GM12878 (cell line): ENCODE measurements around the gene TROAP. TPM values are rescaled to one million over a fixed set of nuclear protein-coding genes. Genes with fewer than 3 reads are reported as not detected.

Experiments used
- ATAC-seq: fragments of 200-7000 bp; cut with Tn5 transposase; 3 replicates; pipeline ENCODE4 v1.9.1; 2020; ENCODE audit warnings: mild to moderate bottlenecking, moderate library complexity
- BruUV-seq: library from RNA; stranded (reverse); fragments of 400-500 nt; replicated peaks from 2 replicates; lab custom pipeline; 2021; lab: Mats Ljungman, UMichigan
- CTCF ChIA-PET: fragments of 300-600 bp; sonication (Branson Sonifier 250); formaldehyde crosslinking; extraction: SDS; loops from one replicate; lab custom pipeline; 2021; ENCODE audit warnings: inconsistent platforms; lab: Yijun Ruan, JAX
- POLR2A ChIA-PET: fragments of 350-600 bp; formaldehyde crosslinking; extraction: SDS; loops from one replicate; lab custom pipeline; 2021; ENCODE audit warnings: inconsistent platforms; lab: Charles Lee
- RAD21 ChIA-PET: fragments of 300-600 bp; sonication (Branson Sonifier 250); formaldehyde crosslinking; loops from one replicate; lab custom pipeline; 2023; ENCODE audit warnings: antibody characterized with exemption; ENCODE audit not compliant: unreplicated experiment; lab: Charles Lee
- SMC1A ChIA-PET: fragments of 300-600 bp; sonication (Branson Sonifier 250); formaldehyde crosslinking; loops from one replicate; lab custom pipeline; 2023; ENCODE audit not compliant: unreplicated experiment, uncharacterized antibody; lab: Charles Lee
- DNase-seq: peaks from one replicate; pipeline ENCODE4 v3.0.0-alpha.2; 2011; ENCODE audit warnings: low read depth, low spot score
- FAIRE-seq: peaks from 3 replicates; lab custom pipeline; 2011; peaks lifted over from hg19 to GRCh38; lab: Jason Lieb, UNC
- H2AFZ ChIP-seq: 2 replicates; pipeline ENCODE4 v1.6.0; 2011; ENCODE audit warnings: low read depth, low read length, control low read depth; ENCODE audit not compliant: control insufficient read depth
- H3K27ac ChIP-seq: 2 replicates; pipeline ENCODE4 v1.5.1; 2011; ENCODE audit warnings: control low read depth; ENCODE audit not compliant: control insufficient read depth, insufficient read depth
- H3K27me3 ChIP-seq, 2 experiments: replicated peaks in 1 of 2; 2 replicates each; pipeline versions ENCODE4 v1.6.0 to v1.6.1; 2011; ENCODE audit warnings: low read length in 1 of 2; ENCODE audit not compliant: control insufficient read depth in 2 of 2, insufficient read depth in 2 of 2
- H3K36me3 ChIP-seq, 2 experiments: 2 replicates each; pipeline ENCODE4 v1.5.1; 2011; ENCODE audit warnings: low read length in 1 of 2; ENCODE audit not compliant: control insufficient read depth in 2 of 2, insufficient read depth in 2 of 2
- H3K4me1 ChIP-seq: 2 replicates; pipeline ENCODE4 v1.6.1; 2011; ENCODE audit warnings: mild to moderate bottlenecking, low read length, moderate library complexity, mixed read lengths; ENCODE audit not compliant: control insufficient read depth, insufficient read depth
- H3K4me2 ChIP-seq: 2 replicates; pipeline ENCODE4 v1.6.0; 2011; ENCODE audit warnings: control low read depth; ENCODE audit not compliant: control insufficient read depth, insufficient read depth
- H3K4me3 ChIP-seq: fragments of 200-600 bp; sonication (generic); 2 replicates; pipeline ENCODE4 v1.5.1; 2016
- H3K79me2 ChIP-seq: 2 replicates; pipeline ENCODE4 v1.6.0; 2011; ENCODE audit warnings: low read length; ENCODE audit not compliant: control insufficient read depth, insufficient read depth
- H3K9ac ChIP-seq: 2 replicates; pipeline ENCODE4 v1.8.0; 2011; ENCODE audit warnings: low read length, control low read depth, mixed read lengths; ENCODE audit not compliant: control insufficient read depth, insufficient read depth
- H3K9me3 ChIP-seq: replicated peaks from 3 replicates; pipeline ENCODE4 v1.5.1; 2011; ENCODE audit warnings: mild to moderate bottlenecking, low read length; ENCODE audit not compliant: control insufficient read depth, insufficient read depth
- H4K20me1 ChIP-seq: 2 replicates; pipeline ENCODE4 v1.6.0; 2011; ENCODE audit not compliant: control insufficient read depth, insufficient read depth
- ATF2 ChIP-seq: IDR thresholded peaks from 2 replicates; pipeline ENCODE4 v1.6.1; 2012; ENCODE audit warnings: low read length, inconsistent platforms
- CHD2 ChIP-seq: IDR thresholded peaks from 2 replicates; pipeline ENCODE4 v1.6.1; 2011; ENCODE audit warnings: low read depth, low read length, improper control_type of control experiment, borderline replicate concordance
- DPF2 ChIP-seq: fragments of 450-650 bp; IDR thresholded peaks from 2 replicates; pipeline ENCODE4 v1.6.1; 2017; ENCODE audit warnings: mild to moderate bottlenecking
- EP300 ChIP-seq, 2 experiments: fragments of 150-350 bp in 1 of 2; IDR thresholded peaks; 2 replicates each; pipeline ENCODE4 v1.6.1; 2011 to 2012; ENCODE audit warnings: low read depth in 2 of 2, low read length in 2 of 2, borderline replicate concordance in 1 of 2, improper control_type of control experiment in 1 of 2, inconsistent platforms in 1 of 2; ENCODE audit not compliant: control insufficient read depth in 1 of 2
- GABPA ChIP-seq: IDR thresholded peaks from 2 replicates; pipeline ENCODE4 v1.6.1; 2014; ENCODE audit warnings: antibody characterized with exemption, low read depth, mild to moderate bottlenecking, inconsistent platforms
- GATAD2B ChIP-seq: fragments of 450-650 bp; conservative IDR thresholded peaks from 2 replicates; pipeline ENCODE4 v1.6.1; 2017; ENCODE audit warnings: low read depth, mild to moderate bottlenecking, moderate library complexity
- LARP7 ChIP-seq: fragments of 450-650 bp; IDR thresholded peaks from 2 replicates; pipeline ENCODE4 v1.6.1; 2017; ENCODE audit warnings: mild to moderate bottlenecking
- MEF2B ChIP-seq: fragments of 450-650 bp; IDR thresholded peaks from 2 replicates; pipeline ENCODE4 v1.6.1; 2018; ENCODE audit warnings: mild to moderate bottlenecking, moderate library complexity; ENCODE audit not compliant: partially characterized antibody, poor library complexity, severe bottlenecking
- RELB ChIP-seq: fragments of 450-650 bp; IDR thresholded peaks from 2 replicates; pipeline ENCODE4 v1.6.1; 2017; ENCODE audit warnings: low read depth, mild to moderate bottlenecking, moderate library complexity
- SKIL ChIP-seq: fragments of 450-650 bp; IDR thresholded peaks from 2 replicates; pipeline ENCODE4 v1.6.1; 2017; ENCODE audit warnings: mild to moderate bottlenecking, low read depth, inconsistent platforms; ENCODE audit not compliant: poor library complexity, severe bottlenecking
- ZBED1 ChIP-seq: IDR thresholded peaks from 2 replicates; pipeline ENCODE4 v1.6.1; 2016; ENCODE audit warnings: borderline replicate concordance
- ZBTB11 ChIP-seq: fragments of 450-650 bp; formaldehyde crosslinking; IDR thresholded peaks from 2 replicates; pipeline ENCODE4 v1.5.0; 2022; ENCODE audit warnings: mild to moderate bottlenecking, missing genetic modification characterization
- ZNF207 ChIP-seq: fragments of 450-650 bp; IDR thresholded peaks from 2 replicates; pipeline ENCODE4 v1.6.1; 2014; ENCODE audit warnings: antibody characterized with exemption, mild to moderate bottlenecking, borderline replicate concordance
- WGBS: methylation state at CpG from one replicate; pipeline ENCODE4 v1.1.6; 2016; ENCODE audit warnings: low lambda C conversion rate; ENCODE audit not compliant: insufficient replicate concordance, insufficient coverage; ENCODE audit errors: missing lambda C conversion rate; 5-methylcytosine and 5-hydroxymethylcytosine counted together
- in situ Hi-C: fragments of 300-500 bp; cut with MboI; formaldehyde crosslinking; loops from 9 replicates; pipeline ENCODE4 v1.14.3; 2018; ENCODE audit warnings: mixed read lengths
- intact Hi-C: fragments of 100-400 bp; cut with micrococcal nuclease; formaldehyde crosslinking; loops from one replicate; pipeline ENCODE4 v1.14.2; 2022; ENCODE audit not compliant: unreplicated experiment
- polyA plus RNA-seq, 11 experiments: library from polyadenylated mRNA; depleted of rRNA in 4 of 11; unstranded in 6 of 11; stranded (reverse) in 5 of 11; fragments of >200 nt; fragmentation: Nextera tagmentation in 4 of 11; fragmentation: Illumina TruSeq in 1 of 11; extraction: Ambion mirVana in 4 of 11; extraction: Trizol in 1 of 11; gene quantifications; 1 replicate in 1 of 11; 2 replicates in 10 of 11; pipeline versions ENCODE4 v1.2.1 to v1.2.3, GENCODE V29; 2011 to 2016; ENCODE audit warnings: inconsistent platforms in 2 of 11, missing spikeins in 2 of 11, low read depth in 1 of 11
- total RNA-seq, 4 experiments: library from RNA; depleted of rRNA in 3 of 4; stranded (reverse); fragments of >200 nt in 3 of 4; fragmentation: Illumina TruSeq in 1 of 4; extraction: Trizol in 1 of 4; gene quantifications; 2 replicates each; pipeline versions ENCODE4 v1.2.1 to v1.2.3, GENCODE V29; 2013 to 2021

The TROAP gene
- total and polyA plus RNA-seq, 10 of the 15 experiments (the other 5 are each of a cell fraction or from before 2014, with no cell fraction given), result 26.8 to 93.7 (median 52.6) TPM

- TF ChIP-seq ZNF207, result no peak
- TF ChIP-seq SKIL, result no peak
Observed at GRCh38 chr12:49349266-49349665, 26.2 kb downstream of the TROAP start (continued).

- Histone ChIP-seq H2AFZ (no peak overlapping the region), H3K4me2 (no peak overlapping the region), H3K27me3 (peaks cover 1 to 3% of the 10 kb centered on the region in 2 experiments; a peak in 2 of 4 replicates), H3K27ac (no peak overlapping the region), H3K4me1 (peaks cover 6% of the 10 kb centered on the region), H3K9ac (no peak overlapping the region), H3K9me3 (no peaks in the 10 kb centered on the region), H4K20me1 (no peaks in the 10 kb centered on the region), H3K36me3 (no peaks in the 10 kb centered on the region), H3K4me3 (no peak overlapping the region), H3K79me2 (no peaks in the 10 kb centered on the region)
- DNase-seq, result no peak
- POLR2A ChIA-PET, result interaction anchor here (0.6 kb wide), 1 partner anchor 9 kb away, joined by 6 read pairs; no protein-coding TSS in a partner anchor
- SMC1A ChIA-PET, result interaction anchor here (1.6 to 25.7 kb wide), 4 partner anchors 21 to 228 kb away, joined by 4 to 740 read pairs (median 9); no protein-coding TSS in a partner anchor
- ATAC-seq, result no peak
- BruUV-seq, result no TSS peak
- intact Hi-C loops, result no loop called here
- in situ Hi-C loops, result no loop called here
- no peak for FAIRE-seq
- 48% methylated on average over 2 of the region's 2 CpGs for WGBS
- CTCF ChIA-PET, result interaction anchor here (0.9 to 9.5 kb wide), 7 partner anchors 10 to 270 kb away, joined by 4 to 231 read pairs (median 5); partner anchors contain the start of gene PRPH
- RAD21 ChIA-PET, result interaction anchor here (0.6 to 1.1 kb wide), 2 partner anchors 157 to 173 kb away, joined by 3 read pairs; no protein-coding TSS in a partner anchor
- TF ChIP-seq ZNF207, result no peak
- TF ChIP-seq ZBTB11 (CRISPR knock-in tag), result no peak
- TF ChIP-seq DPF2, result no peak
- TF ChIP-seq ATF2, result no peak
- no peak for TF ChIP-seq CHD2
- no peak for TF ChIP-seq LARP7
- no peak for TF ChIP-seq MEF2B
- no peak for TF ChIP-seq GABPA
- no peak for TF ChIP-seq GATAD2B
- TF ChIP-seq ZBED1, result no peak
- no peak for TF ChIP-seq EP300 (IDR thresholded peaks at IDR 0.05; ENCODE audit: borderline replicate concordance in 1 of 2, control insufficient read depth in 1 of 2, low read depth in 2 of 2, low read length in 2 of 2)
- TF ChIP-seq RELB, result no peak
Observed at GRCh38 chr12:49352351-49352750, 29.3 kb downstream of the TROAP start.
